Activated T-cell treated with anti-CD3 and anti-CD28 coated beads, Interleukin-2, amount 50 U/mL, for 24 hours (primary cell): Measurements from ENCODE around the gene EGFL6.

Experiments used
- DNase-seq: peaks from one replicate; pipeline ENCODE4 v3.0.0-alpha.2; 2020
- H3K27ac Mint-ChIP-seq: 2 replicates; pipeline ENCODE4 v1.8.0; 2020; ENCODE audit warnings: mild to moderate bottlenecking, mixed read lengths
- H3K27me3 Mint-ChIP-seq: 2 replicates; pipeline ENCODE4 v1.8.0; 2020; ENCODE audit warnings: mixed read lengths
- H3K36me3 Mint-ChIP-seq: 2 replicates; pipeline ENCODE4 v1.8.0; 2020; ENCODE audit warnings: low read depth, mixed read lengths
- H3K4me1 Mint-ChIP-seq: 2 replicates; pipeline ENCODE4 v1.8.0; 2020; ENCODE audit warnings: low read depth, mixed read lengths
- H3K4me3 Mint-ChIP-seq: 2 replicates; pipeline ENCODE4 v1.8.0; 2020; ENCODE audit warnings: mild to moderate bottlenecking, moderate library complexity, mixed read lengths
- H3K9me3 Mint-ChIP-seq: 2 replicates; pipeline ENCODE4 v1.8.0; 2020; ENCODE audit warnings: mixed read lengths

The EGFL6 gene

DNA sequence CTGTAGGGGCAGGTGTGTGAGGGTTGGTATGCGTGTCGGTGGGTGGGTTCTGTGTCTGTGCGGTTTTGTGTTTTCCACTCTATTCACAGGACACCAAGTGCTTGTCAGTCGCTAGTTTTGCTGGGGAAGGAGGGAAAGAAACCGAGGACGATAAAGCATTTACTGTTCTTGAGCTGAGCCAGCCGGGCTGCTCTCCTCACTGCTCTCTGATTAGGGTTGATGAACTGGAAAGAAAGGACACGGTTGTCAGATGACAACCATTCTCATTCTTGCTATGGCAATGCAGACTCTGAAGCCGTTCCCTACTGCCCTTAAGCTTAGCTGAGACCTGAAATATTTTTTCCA lies 832 bp downstream of the EGFL6 start:
- H3K4me3 Mint-ChIP-seq = peak overlapping the region; percentile 13
- peaks cover 88% of the 10 kb centered on the region for H3K27me3 Mint-ChIP-seq
- H3K4me1 Mint-ChIP-seq = peaks cover 16% of the 10 kb centered on the region
- H3K9me3 Mint-ChIP-seq = no peaks in the 10 kb centered on the region
- H3K27ac Mint-ChIP-seq = no peak overlapping the region
- no peak for DNase-seq
- H3K36me3 Mint-ChIP-seq = no peaks in the 10 kb centered on the region

DNA sequence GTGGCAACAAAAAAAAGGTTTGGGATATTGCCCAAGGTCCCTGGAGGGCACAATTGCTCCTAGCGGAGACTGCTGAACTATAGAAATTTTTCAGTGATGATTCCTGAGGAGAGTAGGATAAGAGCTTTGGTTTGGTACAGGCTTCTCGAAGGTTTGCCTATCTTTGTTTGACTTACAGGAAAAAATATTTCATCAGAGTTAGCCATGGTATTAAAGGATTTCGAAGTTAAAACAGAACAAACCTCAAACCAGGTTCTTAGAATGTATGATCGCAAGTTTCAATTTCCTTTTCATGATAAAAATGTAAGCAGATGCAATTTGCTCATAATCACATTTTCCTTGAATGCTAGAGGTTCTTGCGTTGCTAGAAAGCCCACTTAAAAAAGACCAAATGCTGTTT lies 1.7 kb downstream of the EGFL6 start:
- no peak overlapping the region for H3K27ac Mint-ChIP-seq
- peaks cover 89% of the 10 kb centered on the region for H3K27me3 Mint-ChIP-seq
- peaks cover 4% of the 10 kb centered on the region for H3K9me3 Mint-ChIP-seq
- peaks cover 16% of the 10 kb centered on the region for H3K4me1 Mint-ChIP-seq
- DNase-seq = no peak
- H3K4me3 Mint-ChIP-seq = no peak overlapping the region
- H3K36me3 Mint-ChIP-seq = no peaks in the 10 kb centered on the region

DNA sequence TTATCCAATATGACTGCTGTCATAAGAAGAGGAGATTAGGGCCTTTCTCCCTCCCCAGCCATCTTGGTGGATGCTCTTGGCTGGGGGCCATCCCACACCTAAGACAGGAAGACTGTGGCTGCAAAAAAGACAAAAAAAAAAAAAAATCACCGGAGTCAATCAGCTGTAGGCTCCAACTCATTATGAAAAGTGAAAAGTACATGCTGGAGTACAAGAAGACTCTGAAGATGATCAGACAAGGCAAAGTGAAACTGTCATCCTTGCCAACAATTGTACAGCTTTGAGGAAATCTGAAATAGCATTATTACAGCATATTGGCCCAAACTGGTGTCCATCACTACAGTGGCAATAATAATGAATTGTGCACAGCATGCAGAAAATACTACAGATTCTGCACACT lies 5.2 kb downstream of the EGFL6 start:
- peaks cover 76% of the 10 kb centered on the region for H3K27me3 Mint-ChIP-seq
- peaks cover 7% of the 10 kb centered on the region for H3K9me3 Mint-ChIP-seq
- DNase-seq = no peak
- H3K27ac Mint-ChIP-seq = no peak overlapping the region
- peaks cover 12% of the 10 kb centered on the region for H3K4me1 Mint-ChIP-seq
- H3K36me3 Mint-ChIP-seq = no peaks in the 10 kb centered on the region
- no peak overlapping the region for H3K4me3 Mint-ChIP-seq

DNA sequence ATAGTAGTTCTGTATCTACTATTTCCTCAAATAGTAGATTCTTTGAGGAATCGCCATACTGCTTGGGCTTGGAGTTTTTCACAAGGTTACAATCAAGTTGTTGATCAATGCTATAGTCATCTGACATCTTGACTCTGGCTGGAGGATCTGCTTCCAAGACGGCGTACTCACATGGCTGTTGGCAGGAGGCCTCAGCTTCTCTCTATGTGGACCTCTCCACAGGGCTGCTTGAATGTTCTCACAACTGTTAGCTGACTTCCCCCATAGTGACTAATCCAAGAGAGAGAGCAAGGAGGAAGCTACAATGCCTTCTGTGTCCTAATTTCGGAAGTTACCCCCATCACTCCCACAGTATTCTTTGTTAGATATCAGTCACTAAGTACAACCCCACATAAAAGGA lies 10.3 kb downstream of the EGFL6 start:
- peaks cover under 1% of the 10 kb centered on the region for H3K4me1 Mint-ChIP-seq
- peaks cover 70% of the 10 kb centered on the region for H3K27me3 Mint-ChIP-seq
- peaks cover 7% of the 10 kb centered on the region for H3K9me3 Mint-ChIP-seq
- no peak for DNase-seq
- H3K27ac Mint-ChIP-seq = no peak overlapping the region
- no peaks in the 10 kb centered on the region for H3K36me3 Mint-ChIP-seq
- H3K4me3 Mint-ChIP-seq = no peak overlapping the region

DNA sequence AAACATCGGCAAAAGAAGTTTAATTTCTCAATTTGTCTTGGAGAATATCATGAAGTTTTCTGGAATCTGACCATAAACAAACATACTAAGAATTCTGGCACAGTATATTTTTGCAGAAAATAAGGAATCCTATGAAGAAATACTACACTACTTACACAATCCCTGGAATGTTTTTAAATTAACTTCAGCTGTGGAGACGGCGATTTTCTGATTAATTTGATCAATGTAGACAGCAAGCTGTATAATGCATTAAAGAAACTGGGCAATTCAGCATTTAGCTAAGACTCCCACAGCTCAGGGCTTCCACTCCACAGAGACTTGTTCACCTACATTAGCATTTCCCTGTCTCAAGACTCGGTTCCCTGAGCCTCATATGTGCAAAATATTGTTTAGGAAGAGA lies 12.2 kb downstream of the EGFL6 start:
- DNase-seq = no peak
- no peaks in the 10 kb centered on the region for H3K36me3 Mint-ChIP-seq
- H3K4me1 Mint-ChIP-seq = no peaks in the 10 kb centered on the region
- H3K9me3 Mint-ChIP-seq = peaks cover 5% of the 10 kb centered on the region
- H3K27ac Mint-ChIP-seq = no peak overlapping the region
- H3K4me3 Mint-ChIP-seq = no peak overlapping the region
- H3K27me3 Mint-ChIP-seq = peaks cover 68% of the 10 kb centered on the region

DNA sequence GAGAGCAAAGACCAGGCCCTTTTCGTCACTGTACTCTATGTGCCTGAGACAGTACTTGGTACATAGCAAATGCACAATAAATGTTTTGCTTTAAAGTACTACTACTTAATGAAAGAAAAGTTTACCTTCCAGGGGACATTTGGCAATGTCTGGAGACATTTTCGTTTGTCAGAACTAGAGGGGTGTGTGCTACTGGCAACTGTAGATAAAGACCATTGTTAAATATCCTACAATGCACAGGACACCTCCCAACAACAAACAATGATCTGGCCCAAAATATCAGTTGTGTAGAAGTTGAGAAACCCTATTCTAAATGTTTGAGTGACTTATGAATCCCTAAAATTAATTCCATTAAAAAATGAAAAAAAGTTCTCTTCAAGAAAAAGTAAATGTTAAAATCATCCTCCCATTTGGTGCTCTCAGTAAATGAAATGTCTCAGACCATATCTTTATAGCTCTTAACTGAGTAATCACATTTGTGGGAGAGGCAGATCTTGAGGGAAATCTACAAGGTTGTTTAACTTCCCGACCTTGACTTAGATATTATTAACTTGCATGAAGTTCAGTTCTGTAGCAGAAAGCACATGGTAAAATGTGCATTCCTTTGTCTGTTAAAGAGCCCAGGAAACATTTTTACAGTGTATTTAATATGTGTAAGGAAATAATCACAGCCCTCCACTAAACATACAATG lies 18.5 kb downstream of the EGFL6 start:
- Mint-ChIP-seq H3K27me3 (peaks cover 85% of the 10 kb centered on the region), H3K4me1 (no peaks in the 10 kb centered on the region), H3K36me3 (no peaks in the 10 kb centered on the region), H3K9me3 (peaks cover 2% of the 10 kb centered on the region), H3K27ac (no peak overlapping the region), H3K4me3 (no peak overlapping the region)
- no peak for DNase-seq

DNA sequence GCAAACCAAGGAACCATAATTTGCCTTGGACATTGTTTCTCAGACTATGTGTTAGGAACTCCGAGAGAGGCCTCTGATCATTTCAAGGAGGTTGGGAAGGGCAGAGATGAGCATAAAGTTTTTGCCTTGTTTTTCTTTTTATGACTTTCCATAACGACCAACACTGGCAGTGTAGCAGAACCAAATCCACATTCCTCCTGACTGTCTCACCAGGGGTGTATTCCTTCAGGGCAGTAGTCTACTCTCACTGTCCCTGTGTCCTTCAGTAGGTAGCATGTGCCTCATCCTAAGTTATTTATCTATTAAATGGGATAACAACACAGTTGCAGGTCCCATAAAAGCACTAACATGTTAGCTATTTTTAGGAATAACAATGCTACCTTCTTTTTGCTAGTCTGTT lies 20.8 kb downstream of the EGFL6 start:
- no peaks in the 10 kb centered on the region for H3K4me1 Mint-ChIP-seq
- no peak overlapping the region for H3K27ac Mint-ChIP-seq
- H3K27me3 Mint-ChIP-seq = peaks cover 84% of the 10 kb centered on the region
- DNase-seq = no peak
- H3K36me3 Mint-ChIP-seq = no peaks in the 10 kb centered on the region
- H3K9me3 Mint-ChIP-seq = peaks cover 2% of the 10 kb centered on the region
- H3K4me3 Mint-ChIP-seq = no peak overlapping the region

DNA sequence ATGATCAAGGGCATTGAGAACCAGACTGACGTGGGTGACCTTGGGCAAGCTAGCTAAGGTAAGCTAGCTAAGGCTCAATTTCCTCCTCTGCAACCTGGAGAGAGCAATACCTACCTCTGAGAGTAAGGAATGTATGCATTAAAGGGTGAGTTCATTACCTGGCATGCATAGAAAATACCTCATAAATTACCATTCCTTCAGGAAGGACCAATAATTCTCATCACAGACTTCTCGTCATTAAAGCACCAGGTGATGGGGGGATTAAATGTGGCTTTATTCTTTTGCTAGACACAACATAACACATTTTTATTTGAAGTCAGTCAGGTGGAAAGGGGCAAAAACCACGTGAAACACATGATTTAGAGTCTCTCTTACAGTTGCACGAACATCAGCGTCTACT lies 21.5 kb downstream of the EGFL6 start:
- Mint-ChIP-seq H3K4me3 (no peak overlapping the region), H3K36me3 (no peaks in the 10 kb centered on the region), H3K27ac (no peak overlapping the region), H3K9me3 (peaks cover 2% of the 10 kb centered on the region), H3K27me3 (peaks cover 79% of the 10 kb centered on the region), H3K4me1 (no peaks in the 10 kb centered on the region)
- no peak for DNase-seq

DNA sequence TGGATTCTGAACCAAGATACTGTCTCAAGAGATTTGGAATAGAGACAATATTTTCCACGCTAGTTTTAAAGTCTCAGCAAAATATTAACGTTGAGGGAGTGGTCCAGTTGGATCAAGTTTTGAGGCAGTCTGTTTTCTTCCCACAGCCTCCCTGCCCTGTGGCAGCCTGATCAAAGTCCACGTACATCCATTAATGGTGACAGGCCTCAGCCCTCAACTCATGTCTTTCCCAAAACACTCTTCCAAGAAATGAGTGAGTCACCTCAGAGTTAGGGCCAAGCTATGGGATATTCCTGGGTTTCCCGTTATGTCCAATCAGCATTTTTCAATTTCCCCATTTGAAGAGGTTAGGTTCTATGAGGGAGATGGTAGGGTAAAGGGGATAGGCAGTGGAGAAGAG lies 28.5 kb downstream of the EGFL6 start:
- no peaks in the 10 kb centered on the region for H3K36me3 Mint-ChIP-seq
- DNase-seq = no peak

DNA sequence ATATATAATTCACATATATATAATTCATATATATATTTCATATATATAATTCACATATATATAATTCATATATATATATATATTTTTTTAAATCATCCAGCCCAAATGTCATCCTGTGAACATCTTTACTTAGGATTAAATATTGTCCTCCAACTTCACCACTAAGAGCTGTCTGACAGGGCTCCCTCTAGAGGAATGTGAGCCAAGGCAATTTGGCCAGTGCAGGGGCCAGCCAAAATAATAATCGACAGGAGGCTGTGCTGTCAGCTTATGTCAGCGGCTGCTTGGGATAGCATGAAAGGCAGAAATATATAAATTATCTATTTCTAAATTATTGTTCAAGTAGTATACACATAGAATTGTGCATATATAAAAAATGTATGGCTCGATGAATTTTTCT lies 29.5 kb downstream of the EGFL6 start:
- H3K4me1 Mint-ChIP-seq = no peaks in the 10 kb centered on the region
- H3K36me3 Mint-ChIP-seq = no peaks in the 10 kb centered on the region
- no peak for DNase-seq
- H3K9me3 Mint-ChIP-seq = no peaks in the 10 kb centered on the region
- no peak overlapping the region for H3K4me3 Mint-ChIP-seq
- H3K27ac Mint-ChIP-seq = no peak overlapping the region
- peaks cover 75% of the 10 kb centered on the region for H3K27me3 Mint-ChIP-seq

More for the DNA sequence above, 28.5 kb downstream of the EGFL6 start:
- no peaks in the 10 kb centered on the region for H3K4me1 Mint-ChIP-seq
- no peak overlapping the region for H3K4me3 Mint-ChIP-seq
- no peak overlapping the region for H3K27ac Mint-ChIP-seq
- no peaks in the 10 kb centered on the region for H3K9me3 Mint-ChIP-seq
- peaks cover 78% of the 10 kb centered on the region for H3K27me3 Mint-ChIP-seq

DNA sequence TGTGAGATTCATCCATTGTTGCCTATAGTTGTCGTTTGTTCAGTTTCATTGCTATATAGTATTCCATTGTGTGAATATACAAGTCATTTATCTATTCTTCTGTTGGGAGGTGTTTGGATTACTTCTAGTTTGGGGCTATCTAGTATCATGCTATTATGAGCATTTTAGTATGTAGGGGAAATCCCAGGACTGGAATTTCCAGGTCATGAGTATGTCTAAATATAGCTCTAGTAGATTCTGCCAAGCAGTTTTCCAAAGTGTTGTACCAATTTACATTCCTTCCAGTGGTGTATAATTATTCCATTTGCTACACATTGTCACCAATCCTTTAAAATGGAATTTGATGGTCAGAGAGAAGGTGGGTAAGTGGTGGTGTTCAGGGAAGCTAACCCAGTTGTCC lies 30.1 kb downstream of the EGFL6 start:
- H3K4me3 Mint-ChIP-seq = no peak overlapping the region
- no peaks in the 10 kb centered on the region for H3K36me3 Mint-ChIP-seq
- DNase-seq = no peak
- no peaks in the 10 kb centered on the region for H3K9me3 Mint-ChIP-seq
- H3K4me1 Mint-ChIP-seq = no peaks in the 10 kb centered on the region
- peaks cover 75% of the 10 kb centered on the region for H3K27me3 Mint-ChIP-seq
- no peak overlapping the region for H3K27ac Mint-ChIP-seq

DNA sequence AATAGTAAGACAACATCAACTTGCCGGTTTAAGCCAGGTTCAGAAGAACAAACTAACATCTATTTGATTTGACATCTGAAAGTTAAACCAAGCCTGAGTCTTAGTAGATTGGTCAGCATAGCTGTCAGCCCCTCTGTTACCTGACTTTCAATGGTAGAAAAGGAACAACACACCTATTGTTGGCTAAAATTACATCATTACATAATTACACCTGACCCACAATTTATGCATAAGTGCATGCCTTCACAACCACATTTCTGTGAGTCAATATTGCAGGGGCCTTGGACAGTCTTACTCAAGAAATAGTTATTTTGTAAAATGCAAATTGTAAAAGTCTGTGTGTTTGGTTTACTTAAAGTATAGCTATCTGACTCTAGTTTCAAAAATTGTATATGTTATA lies 36.2 kb downstream of the EGFL6 start:
- H3K4me3 Mint-ChIP-seq = no peak overlapping the region
- H3K27me3 Mint-ChIP-seq = peaks cover 67% of the 10 kb centered on the region
- H3K4me1 Mint-ChIP-seq = no peaks in the 10 kb centered on the region
- no peak for DNase-seq
- H3K36me3 Mint-ChIP-seq = no peaks in the 10 kb centered on the region
- no peaks in the 10 kb centered on the region for H3K9me3 Mint-ChIP-seq
- H3K27ac Mint-ChIP-seq = no peak overlapping the region

DNA sequence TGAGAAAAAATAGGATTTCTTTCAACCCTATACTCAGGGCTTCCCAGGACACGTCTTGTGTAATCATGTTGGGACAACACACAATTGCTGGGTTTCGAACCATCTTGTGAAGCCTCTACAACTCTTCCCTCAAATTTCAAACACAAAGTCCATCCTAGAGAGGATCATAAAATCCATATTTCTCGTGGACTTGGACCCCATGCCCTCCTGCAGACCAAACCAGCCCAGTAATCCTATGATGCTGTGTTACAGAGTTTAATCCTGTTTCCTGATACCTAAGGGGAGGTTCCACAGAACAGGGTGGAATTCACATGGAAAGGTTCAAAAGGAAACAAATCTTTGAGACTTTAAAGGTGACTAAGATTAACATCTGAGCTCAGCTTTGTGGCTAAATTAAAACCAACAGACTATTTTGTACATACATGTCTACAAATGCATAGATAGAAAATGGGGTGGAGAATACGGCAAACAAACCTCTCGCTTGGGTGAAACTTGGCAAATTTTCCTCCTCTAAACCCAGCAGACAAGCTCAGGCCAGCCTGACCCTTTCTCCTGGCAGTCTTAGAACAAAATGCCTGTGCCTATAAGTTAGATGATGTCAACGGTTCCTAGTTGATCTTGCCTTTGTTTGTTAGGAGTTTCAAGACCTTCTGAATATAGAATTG lies 38.1 kb downstream of the EGFL6 start:
- H3K36me3 Mint-ChIP-seq = no peaks in the 10 kb centered on the region
- H3K9me3 Mint-ChIP-seq = no peaks in the 10 kb centered on the region
- no peak overlapping the region for H3K27ac Mint-ChIP-seq
- H3K4me3 Mint-ChIP-seq = no peak overlapping the region
- H3K4me1 Mint-ChIP-seq = no peaks in the 10 kb centered on the region
- peaks cover 57% of the 10 kb centered on the region for H3K27me3 Mint-ChIP-seq
- no peak for DNase-seq

DNA sequence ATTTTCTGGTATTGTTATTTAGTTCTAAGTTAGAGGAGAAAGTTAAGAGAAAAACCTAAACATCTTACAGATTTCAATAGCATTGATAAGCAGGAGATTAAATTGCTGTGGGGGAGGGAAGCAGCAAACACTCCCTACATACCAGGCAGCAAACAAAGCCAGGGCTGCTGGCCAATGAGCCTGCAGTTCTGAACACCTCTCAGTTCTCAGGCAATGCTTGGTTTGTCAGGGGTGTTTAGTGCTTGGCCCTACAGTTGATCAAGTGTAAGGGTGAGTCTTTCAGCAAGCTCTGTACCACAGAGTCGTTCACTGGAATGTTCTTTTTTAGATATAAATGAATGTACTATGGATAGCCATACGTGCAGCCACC lies 38.6 kb downstream of the EGFL6 start:
- Mint-ChIP-seq H3K4me3 (no peak overlapping the region), H3K27me3 (peaks cover 52% of the 10 kb centered on the region), H3K9me3 (no peaks in the 10 kb centered on the region), H3K27ac (no peak overlapping the region), H3K4me1 (no peaks in the 10 kb centered on the region), H3K36me3 (no peaks in the 10 kb centered on the region)
- no peak for DNase-seq

DNA sequence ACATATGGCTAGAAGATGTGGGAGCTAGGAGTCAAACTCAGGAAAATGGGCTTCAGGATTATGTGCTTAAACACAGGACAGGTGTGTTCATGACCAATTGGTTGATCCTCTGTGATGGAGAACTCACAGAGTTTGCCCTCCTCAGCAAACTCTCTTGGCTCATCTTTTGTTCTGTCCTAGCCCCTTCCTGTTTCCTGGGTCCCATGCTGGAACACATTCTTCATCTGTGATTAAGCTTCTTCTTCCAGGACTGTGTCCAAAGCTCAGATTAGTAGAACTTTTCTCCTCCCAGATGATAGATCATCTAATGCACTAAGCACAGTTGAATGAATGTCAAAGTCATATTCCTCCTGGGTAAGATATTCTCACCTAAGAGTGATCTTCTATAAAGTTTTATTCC lies 44.8 kb downstream of the EGFL6 start:
- no peaks in the 10 kb centered on the region for H3K9me3 Mint-ChIP-seq
- no peak for DNase-seq
- H3K27ac Mint-ChIP-seq = no peak overlapping the region
- H3K27me3 Mint-ChIP-seq = peaks cover 51% of the 10 kb centered on the region
- no peak overlapping the region for H3K4me3 Mint-ChIP-seq
- H3K4me1 Mint-ChIP-seq = peaks cover 3% of the 10 kb centered on the region
- no peaks in the 10 kb centered on the region for H3K36me3 Mint-ChIP-seq

DNA sequence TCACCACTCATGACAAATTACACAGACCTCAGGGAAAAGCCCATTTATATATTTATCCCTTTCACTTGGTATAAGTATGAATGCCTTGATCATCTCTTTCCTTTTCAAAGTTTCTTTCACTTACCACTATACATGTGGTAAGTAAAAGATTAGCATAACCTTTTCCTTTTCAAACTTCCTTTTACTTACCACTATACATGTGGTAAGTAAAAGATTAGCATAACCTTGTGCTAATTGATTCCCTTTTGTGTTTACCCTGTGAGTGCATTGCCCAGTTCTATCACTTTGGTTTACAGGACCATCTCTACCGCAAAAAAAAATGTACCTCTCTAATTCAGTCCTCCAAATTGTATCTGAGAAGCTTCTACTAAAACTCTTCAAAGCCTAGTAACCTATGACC lies 50.8 kb downstream of the EGFL6 start:
- Mint-ChIP-seq H3K27me3 (peaks cover 71% of the 10 kb centered on the region), H3K27ac (no peak overlapping the region), H3K36me3 (no peaks in the 10 kb centered on the region), H3K4me1 (peaks cover 3% of the 10 kb centered on the region), H3K4me3 (no peak overlapping the region), H3K9me3 (no peaks in the 10 kb centered on the region)
- DNase-seq = no peak
